ENCODE results near the gene ARID3A. TPM values are rescaled to one million over a fixed set of nuclear protein-coding genes. Genes with fewer than 3 reads are reported as not detected.

ARID3A gene
- polyA plus RNA-seq, 12 donors: 7.5 to 100 (median 10.3) TPM

- DNase-seq: no peak
These were observed 34.2 kb downstream of the ARID3A start for GRCh38 chr19:960020-960419.

GRCh38 chr19:960601-960938 is 34.7 kb downstream of the ARID3A start:
- DNase-seq: no peak

- DNase-seq: no peak
These were observed 36.2 kb downstream of the ARID3A start for GRCh38 chr19:961866-962620.

- DNase-seq: no peak
These were observed 37.0 kb downstream of the ARID3A start for GRCh38 chr19:962683-963400.

- no peak for DNase-seq
These were observed 37.7 kb downstream of the ARID3A start for GRCh38 chr19:963486-963951.

GRCh38 chr19:964116-964520 is 38.3 kb downstream of the ARID3A start:
- DNase-seq: no peak

- no peak for DNase-seq
These were observed 39.2 kb downstream of the ARID3A start for GRCh38 chr19:964761-965694.

- DNase-seq: no peak
These were observed 40.8 kb downstream of the ARID3A start for GRCh38 chr19:966485-967088.

GRCh38 chr19:970695-971094 is 44.9 kb downstream of the ARID3A start:
- DNase-seq: no peak

- DNase-seq: no peak
These were observed 46.0 kb downstream of the ARID3A start for GRCh38 chr19:971795-972194.

- DNase-seq: no peak
These were observed 46.4 kb downstream of the ARID3A start for GRCh38 chr19:972281-972680.

GRCh38 chr19:973726-974563 is 48.1 kb downstream of the ARID3A start:
- no peak for DNase-seq

GRCh38 chr19:974564-975257 is 48.9 kb downstream of the ARID3A start:
- DNase-seq: no peak

GRCh38 chr19:976476-976875 is 50.6 kb downstream of the ARID3A start:
- no peak for DNase-seq

- no peak for DNase-seq
These were observed 51.2 kb downstream of the ARID3A start for GRCh38 chr19:977058-977464.

- no peak for DNase-seq
These were observed 53.5 kb downstream of the ARID3A start for GRCh38 chr19:979318-979741.

GRCh38 chr19:980133-980998 is 54.5 kb downstream of the ARID3A start:
- DNase-seq: no peak

GRCh38 chr19:982567-983170 is 56.8 kb downstream of the ARID3A start:
- peak; percentile 47 for DNase-seq

Data from muscle of arm (tissue), 12 donors.